GM19240 (cell line): ENCODE results near the gene CCNG1.
"Not testable (repeated sequence)": the region's sequence is repeated elsewhere in the genome, so short reads cannot be mapped to it uniquely, and the experiment has no call there.

Experiments
- DNase-seq: peaks from one replicate; pipeline ENCODE4 v3.0.0; 2011; ENCODE audit warnings: low spot score; ENCODE audit not compliant: insufficient read length

CCNG1 gene

GRCh38 chr5:163444526-163444925, 7.1 kb downstream of the CCNG1 start:
- DNase-seq: no peak

- DNase-seq: no peak
Measured at GRCh38 chr5:163445345-163445744, 8.0 kb downstream of the CCNG1 start.

GRCh38 chr5:163447191-163447590, 9.8 kb downstream of the CCNG1 start:
- DNase-seq: no peak

- DNase-seq: no peak
Measured at GRCh38 chr5:163447875-163448274, 10.5 kb downstream of the CCNG1 start.

GRCh38 chr5:163448491-163448890, 11.1 kb downstream of the CCNG1 start:
- no peak for DNase-seq

- DNase-seq: no peak
Measured at GRCh38 chr5:163451489-163451888, 14.1 kb downstream of the CCNG1 start.

- no peak for DNase-seq
Measured at GRCh38 chr5:163453705-163454104, 16.3 kb downstream of the CCNG1 start.

- DNase-seq: not testable (repeated sequence)
Measured at GRCh38 chr5:163455406-163455805, 18.0 kb downstream of the CCNG1 start.

- no peak for DNase-seq
Measured at GRCh38 chr5:163456029-163456589, 18.7 kb downstream of the CCNG1 start.

- no peak for DNase-seq
Measured at GRCh38 chr5:163456840-163457239, 19.4 kb downstream of the CCNG1 start.

GRCh38 chr5:163458778-163459385, 21.5 kb downstream of the CCNG1 start:
- DNase-seq: no peak

- DNase-seq: no peak
Measured at GRCh38 chr5:163459462-163459818, 22.0 kb downstream of the CCNG1 start.

- DNase-seq: peak; percentile 30
Measured at GRCh38 chr5:163459819-163460561, 22.6 kb downstream of the CCNG1 start, which contains the start of gene NUDCD2. Gene NUDCD2, minus strand, starts transcription at chr5:163460102. Its CDS starts 52 bp downstream, at chr5:163460050.

- DNase-seq: no peak
Measured at GRCh38 chr5:163460562-163461171, 23.3 kb downstream of the CCNG1 start, which contains the start of gene HMMR. Gene HMMR, plus strand, starts transcription at chr5:163460632. Its CDS starts 61 bp downstream, at chr5:163460693.

GRCh38 chr5:163463063-163463435, 25.7 kb downstream of the CCNG1 start:
- DNase-seq: no peak

- no peak for DNase-seq
Measured at GRCh38 chr5:163467682-163468081, 30.3 kb downstream of the CCNG1 start.

GRCh38 chr5:163473635-163474243, 36.3 kb downstream of the CCNG1 start:
- no peak for DNase-seq

GRCh38 chr5:163475411-163475810, 38.0 kb downstream of the CCNG1 start:
- DNase-seq: no peak

GRCh38 chr5:163478126-163478981, 41.0 kb downstream of the CCNG1 start:
- no peak for DNase-seq

GRCh38 chr5:163478982-163479271, 41.5 kb downstream of the CCNG1 start:
- DNase-seq: no peak
